Activated CD8-positive, alpha-beta memory T cell treated with anti-CD3 and anti-CD28 coated beads, Interleukin-2, amount 50 U/mL, for 24 hours (primary cell): ENCODE data around the gene PPP2R2C.

Source experiments
- DNase-seq: peaks from one replicate; pipeline ENCODE4 v3.0.0-alpha.2; 2020; ENCODE audit errors: extremely low read depth

PPP2R2C gene

DNA sequence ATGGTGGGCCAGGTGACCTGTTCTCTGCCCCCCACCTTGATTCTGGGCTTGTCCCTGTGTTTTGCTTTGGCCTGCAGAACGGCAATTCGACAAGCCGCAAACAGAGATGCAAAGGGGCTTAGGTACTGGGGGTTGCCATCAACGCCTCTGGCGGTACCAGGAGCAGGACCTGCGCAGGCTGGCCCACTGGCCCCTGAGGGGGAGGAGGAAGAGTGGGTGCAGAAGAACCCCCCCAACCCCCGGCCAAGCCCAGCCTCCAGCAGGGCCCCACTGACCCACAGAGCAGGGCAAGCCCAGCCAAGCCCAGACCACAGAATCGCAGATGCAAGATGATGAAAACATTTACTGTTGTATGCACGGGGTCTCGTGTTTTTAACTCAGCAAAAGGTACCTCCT lies 89.4 kb downstream of the PPP2R2C start:
- DNase-seq: no peak

DNA sequence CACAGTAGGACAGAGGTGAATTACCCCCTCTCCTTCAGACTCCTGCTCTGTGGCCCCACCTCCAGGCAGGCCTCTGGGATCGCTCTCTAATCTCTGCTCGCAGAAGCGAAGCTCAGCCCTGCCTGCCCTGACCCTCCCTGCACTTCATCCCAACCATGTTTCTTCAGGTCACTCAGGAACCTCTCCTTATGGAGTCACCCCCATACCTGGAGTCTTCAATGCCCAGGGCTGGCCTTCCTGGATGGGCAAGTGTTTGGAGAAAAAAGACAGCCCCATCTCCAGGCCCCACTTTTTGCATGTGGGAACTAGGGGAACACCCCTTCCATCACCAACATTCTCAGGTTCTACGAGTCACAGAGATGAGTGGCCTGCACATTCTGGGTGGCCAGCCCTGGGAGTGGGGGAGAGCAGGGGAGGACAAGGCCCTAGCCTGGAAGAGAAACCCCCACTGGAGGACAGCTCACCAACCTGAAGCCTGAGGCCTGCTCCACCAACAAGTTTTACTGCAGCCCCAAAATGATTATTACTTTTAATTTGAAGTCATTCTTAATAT lies 90.8 kb downstream of the PPP2R2C start:
- no peak for DNase-seq

DNA sequence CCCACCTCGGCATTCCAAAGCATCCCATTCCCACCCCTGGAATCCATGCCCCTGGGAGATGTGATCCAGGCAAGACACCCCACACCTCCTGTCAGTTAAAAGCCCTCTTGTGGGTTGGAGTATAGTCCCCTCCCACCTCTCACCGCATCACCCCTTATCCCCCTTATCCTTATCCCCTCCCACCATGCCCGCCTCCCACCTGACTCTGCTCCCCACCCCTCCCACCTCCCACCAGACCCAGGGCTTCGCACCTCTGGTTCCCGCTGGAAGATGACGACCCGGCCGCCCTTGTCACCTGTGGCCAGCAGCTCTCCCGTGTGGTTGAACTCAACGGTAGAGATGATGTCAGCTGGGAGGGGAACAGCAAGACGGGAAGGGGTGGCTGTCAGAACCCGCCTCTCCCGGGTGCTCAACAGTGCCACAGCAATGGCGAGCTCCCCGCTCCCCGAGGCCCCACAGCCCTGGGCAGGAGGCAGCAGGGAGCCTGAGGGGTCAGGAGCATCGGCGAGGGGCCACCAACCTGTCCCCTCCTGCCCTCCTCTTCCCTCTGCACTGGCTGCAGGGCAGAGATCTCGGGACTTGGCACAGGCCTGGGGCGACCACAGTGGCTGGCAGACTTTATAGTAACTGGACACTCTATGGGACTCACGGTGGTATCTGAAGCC lies 91.5 kb downstream of the PPP2R2C start:
- DNase-seq: no peak

DNA sequence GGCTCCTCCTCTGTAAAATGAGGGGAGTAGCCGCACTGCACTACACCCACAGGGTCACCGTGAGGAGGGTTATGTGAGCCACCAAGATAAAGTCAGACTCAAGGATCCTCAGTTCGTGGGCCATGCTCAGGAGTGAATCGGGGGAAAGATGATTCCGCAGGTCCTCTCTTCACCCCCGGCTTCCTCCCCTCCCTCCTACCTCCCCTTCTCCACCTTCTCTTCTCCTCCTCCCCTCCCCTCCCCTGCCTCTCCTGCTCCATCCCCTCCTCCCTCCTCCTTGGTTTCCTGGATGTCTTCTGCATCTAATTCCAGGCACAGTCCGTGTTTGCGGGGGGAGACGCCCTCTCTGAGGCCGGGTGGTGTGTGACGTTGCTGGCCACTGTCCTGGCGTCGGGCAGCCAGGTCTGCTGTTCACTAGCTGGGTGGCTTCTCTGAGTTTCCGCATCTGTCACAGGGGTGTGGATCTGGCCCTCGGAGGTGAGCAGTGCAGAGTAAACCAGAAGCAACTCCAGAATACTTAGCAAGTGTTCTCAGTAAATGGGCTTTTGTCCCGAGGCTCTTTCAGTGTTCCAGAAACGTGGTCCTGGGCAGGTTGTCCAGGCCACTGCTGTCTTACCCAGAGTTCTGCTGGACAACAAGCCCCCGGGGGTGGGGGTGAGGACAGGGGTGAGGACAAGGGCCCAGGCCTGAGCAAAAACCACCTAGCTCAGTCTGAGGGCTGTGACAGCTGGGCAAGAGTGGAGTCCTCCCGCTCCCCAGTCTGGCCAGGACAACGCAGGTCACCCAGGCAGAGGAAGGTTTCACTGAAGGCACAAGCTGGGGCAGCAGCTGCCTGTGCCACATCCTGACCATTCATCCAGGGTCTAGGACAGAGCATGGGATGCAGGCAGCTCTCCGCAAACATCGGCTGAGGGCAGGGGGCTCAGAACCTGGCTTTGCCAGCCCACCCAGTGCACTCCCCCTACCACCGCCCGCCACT lies 92.4 kb downstream of the PPP2R2C start:
- DNase-seq: no peak

DNA sequence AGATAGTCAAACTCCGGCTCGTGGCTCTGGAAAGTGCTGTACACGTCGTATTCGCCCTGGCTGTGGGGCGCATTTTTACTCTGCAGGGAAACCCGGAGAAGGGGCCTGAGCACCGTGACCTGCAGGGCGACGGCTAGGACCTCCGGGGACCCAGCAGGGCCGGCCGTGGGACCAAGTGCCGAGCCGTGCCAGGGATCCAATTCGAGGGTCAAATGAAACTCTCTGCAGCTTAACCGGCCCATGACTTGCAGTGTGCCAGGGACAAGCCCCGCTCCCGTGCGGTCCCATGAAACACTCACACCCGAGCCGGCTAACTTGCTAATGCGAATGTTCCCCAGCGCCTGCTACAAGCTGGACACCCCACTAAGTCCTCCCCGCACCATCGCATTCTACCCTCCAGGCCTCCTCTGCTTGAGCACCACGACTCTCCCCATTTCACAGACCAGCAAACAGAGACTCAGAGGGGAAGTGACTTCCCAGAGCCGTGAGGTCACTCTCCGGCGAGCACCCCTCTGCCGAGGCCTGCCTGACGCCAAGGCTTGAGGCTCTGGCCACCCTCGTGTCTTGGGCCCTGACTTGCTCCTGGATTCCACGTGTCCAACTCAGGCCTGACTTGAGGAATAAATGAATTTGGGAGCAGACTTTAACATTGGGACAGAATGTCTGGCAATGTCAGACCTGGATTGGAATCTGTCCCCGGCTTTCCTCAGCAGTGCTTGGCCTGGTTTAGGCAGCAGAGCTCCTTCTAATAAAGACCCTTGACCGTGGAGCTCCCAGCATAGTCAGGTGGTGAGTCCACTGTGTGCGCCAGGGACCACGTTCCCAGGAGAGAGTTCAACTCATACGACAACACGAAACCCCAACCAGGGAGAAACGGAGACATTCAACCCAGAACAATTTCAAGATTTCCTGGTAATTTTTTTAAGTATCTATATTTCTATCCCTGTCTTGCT lies 93.6 kb downstream of the PPP2R2C start:
- DNase-seq: no peak

DNA sequence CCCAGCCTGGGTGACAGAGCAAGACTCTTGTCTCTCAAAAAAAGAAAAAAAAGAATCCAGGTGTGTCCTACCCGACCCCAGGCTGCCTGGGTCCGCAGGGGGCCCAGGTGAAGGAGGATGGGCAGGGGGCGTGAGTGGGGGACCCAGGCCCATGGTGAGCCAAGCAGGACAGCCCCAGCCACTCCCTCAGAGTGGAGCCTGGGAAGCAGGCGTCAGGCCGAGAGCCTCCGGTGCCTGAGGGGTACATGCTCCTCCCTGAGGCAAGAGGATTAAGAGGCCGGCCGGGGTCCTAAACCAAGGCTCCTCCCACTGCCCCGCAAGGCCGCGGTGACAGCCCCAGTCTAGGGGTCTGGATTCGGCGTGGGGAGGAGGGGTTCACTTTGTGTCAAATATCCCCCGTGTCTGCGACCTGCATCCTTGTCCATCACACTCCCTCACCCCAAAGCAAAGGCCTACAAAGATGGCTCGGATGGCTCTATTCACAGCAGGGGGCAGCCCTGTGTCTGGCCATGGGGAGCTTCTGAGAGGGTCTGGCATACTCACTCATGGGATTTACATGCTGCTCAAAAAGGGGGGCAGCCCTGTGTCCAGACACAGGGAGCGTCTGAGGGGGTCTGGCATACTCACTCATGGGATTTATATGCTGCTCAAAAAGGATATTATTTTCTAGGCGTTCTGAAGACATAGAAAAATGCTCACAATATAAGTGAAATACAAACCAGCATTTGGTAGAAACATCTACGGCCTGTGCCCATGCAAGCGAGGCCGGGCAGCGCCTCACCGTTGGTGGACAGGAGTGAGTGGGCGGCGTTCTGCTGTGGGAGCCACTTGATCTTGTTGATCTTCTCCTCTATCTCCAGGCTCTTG lies 94.6 kb downstream of the PPP2R2C start:
- no peak for DNase-seq

DNA sequence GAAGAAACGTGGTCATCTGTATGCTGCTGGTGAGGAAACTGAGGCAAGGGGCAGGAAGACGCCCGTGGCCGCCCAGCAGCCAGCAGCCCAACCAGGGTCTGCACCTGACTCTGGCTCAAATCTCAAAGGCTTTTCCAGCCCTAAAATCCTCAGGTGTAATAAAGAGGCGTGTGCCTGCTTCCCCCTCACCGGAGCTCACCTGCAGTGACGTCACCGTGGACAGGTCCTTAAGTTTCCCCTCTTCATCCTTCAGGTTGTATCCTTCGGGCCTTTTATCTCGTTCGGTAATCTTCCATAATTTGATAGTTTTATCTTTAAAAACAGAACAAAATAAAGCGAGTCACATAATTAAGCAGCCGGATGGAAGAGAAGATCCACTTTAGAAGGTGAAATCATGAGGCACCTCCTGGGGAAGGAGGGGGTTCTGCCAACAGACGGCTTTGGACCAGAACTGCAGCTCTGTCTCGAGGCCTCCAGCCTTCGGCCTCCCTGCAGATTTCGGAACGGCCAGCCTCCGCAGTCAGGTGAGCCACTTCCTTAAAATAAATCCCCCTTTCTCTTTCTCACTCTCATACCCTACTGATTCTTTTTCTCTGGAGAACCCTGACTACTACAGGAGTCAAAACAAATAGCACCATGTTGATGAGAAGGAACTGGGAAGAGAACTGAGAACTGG lies 96.7 kb downstream of the PPP2R2C start:
- DNase-seq: no peak

DNA sequence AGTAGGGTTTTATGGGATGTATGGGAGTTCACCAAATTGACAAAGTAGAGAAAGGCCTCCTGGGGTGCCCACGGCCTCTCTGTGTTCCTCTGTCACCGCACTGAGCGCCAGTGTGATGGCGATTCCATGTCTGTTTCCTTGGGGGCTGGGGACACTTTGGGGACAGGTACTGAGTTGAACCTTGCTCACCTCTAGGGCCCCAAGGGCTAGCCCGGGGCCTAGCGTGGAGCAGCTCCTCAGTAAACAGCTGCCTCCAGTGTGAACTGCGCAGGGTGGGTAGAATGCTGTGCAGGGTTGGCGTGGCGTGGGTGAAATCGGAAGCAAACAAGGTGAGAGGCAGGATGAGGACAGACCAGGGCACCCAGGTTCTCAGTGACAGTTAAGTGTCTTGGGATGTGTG lies 97.8 kb downstream of the PPP2R2C start:
- no peak for DNase-seq

DNA sequence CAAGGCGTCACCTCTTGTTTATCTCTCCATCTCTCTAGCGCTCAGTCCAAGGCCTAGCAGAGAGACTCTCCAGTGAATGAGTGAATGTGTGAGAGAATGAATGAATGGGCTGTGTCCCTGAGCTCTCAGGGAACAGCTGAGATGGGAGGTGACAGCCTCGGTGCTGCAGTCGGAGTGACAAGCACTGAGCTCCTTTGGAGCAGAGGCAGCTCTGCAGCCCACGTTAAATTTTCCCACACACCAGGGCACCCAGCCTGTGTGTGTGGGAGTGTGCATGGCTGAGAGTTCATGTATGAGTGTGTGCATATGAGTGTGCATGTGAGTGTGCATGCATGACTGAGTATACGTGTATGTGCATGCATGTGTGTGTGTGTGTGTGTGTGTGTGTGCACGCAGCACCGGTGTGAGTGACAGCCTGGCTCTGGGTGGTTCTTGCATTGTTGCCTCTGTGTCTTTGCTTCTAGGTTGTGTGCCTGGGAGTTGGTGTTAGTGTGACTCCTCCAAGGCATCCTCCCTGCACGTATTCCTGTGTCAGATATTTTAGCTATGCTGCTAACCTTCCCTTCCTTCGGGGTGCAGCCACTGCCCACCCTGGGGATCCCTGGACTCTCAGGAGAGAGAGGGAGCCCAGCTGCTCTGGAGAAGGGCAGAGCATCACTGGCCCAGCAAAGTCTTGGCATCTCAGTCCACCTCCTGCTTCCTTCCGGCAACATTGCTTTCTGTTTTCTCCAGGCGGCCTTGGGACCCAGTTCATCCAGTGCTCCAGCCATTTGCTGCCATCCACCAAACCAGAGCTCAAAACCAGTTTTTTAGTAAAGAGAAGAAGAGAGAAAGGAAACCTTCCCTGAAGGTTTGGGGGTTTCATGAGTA lies 98.6 kb downstream of the PPP2R2C start:
- no peak for DNase-seq

DNA sequence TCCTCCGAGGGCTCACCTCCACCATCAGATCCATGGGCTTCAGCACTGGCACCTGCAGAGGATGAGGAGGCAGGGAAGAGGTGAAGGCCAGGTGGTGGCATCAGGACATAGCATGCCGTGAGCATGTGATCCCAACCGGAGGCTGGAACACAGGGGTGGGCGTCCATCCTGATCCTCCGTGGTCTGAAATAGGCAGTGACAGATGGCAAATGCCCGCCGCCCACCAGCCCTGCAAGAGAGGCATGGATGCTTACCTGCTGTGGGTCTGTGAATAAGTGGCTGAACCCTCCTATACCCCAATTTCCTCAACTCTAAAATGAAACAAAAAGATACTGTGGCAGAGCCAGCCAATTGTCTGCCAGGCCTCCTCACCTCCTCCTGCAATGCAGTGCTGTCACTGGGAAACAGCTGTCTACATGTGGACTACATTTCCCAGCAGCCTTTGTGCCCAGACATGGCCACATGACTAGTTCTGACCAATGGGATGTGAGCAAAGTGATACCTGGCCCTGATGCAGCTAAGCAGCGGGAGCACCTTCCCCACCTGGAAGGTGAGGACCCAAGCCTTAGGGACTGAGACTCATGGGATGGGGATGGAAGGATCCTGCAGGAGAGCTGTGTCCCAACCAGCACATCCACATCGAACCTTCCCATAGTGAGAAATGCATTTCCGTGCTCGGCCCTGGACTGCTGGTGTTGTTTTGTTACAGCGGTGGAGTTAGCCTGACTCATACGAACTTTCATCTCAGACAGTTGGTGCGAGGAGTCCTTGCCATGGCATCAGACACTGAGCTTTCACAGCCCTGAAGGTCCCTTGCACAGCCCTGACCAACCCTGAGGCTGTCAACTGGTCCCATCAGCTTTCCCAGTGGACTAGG lies 99.5 kb downstream of the PPP2R2C start:
- DNase-seq: no peak

DNA sequence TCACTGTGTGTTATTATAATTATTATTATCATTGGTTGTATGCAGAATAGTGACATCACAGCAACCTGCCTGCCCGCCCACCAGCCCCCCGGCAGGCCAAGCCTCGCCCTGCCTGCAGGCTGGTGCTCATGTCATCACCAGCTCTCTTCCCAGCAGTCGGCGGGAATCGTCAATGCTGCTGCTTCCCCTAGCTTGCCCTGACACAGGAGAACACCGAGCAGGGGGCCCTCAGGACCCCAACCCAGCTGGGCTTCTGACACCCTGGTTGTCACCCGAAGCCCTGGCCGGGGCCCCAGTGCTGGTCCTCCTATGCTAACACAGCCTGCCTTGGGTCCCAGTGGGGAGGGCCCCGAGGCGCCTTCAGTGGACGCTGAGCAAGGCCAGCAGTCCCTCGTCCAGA lies 100.6 kb downstream of the PPP2R2C start:
- DNase-seq: no peak

DNA sequence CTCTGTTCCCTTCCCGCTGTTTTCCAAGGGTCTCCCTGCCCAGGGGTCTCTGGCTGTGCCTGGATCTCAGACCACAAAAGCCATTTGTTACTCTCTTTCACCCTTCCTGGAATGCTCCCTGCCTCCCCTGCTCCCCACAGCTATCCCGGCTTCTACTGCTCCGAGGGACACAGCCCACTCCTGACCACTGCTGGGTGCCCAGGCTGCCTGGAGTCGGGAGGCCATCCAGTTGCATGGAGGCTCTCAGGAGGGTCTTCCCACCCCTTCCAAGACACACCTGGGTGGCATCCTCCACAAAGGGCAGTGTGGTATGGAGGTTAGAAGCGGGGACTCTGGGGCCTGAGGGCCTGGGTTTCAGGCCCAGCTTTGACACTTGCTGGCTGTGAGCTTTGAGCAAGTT lies 101.1 kb downstream of the PPP2R2C start:
- no peak for DNase-seq

DNA sequence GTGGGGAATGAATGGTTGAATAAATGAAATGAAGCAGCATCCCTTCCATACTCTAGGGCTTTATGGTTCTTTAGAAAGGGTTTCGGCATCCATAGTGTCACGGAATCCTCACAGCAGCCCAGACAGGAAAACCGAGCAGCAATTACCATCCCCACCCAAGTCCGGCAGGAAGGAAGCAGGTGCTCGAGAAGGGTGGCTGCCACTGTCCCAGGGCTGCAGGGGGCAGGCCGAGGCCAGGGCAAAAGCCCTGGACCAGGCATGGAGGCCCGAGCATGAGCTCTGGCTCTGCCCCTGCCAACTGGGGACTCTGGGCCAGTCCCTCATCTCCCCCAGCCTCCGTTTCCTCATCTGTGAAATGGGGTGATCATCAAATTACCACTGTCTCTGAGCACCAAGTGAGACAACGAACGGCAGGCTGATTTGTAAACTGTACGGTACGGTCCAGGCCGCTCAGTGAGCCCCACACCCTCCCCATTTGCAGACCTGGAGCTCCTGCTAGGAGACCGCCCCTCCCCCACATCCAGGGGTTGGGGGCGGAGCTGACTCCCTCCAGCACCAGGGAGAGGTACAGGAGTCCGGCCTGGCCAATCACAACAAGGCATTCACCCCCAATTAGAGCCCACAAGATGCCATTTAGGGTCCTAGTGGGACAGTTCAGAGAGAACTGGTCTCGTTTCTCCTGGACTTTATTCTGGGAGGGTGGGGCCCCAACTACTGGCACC lies 102.3 kb downstream of the PPP2R2C start:
- DNase-seq: no peak

DNA sequence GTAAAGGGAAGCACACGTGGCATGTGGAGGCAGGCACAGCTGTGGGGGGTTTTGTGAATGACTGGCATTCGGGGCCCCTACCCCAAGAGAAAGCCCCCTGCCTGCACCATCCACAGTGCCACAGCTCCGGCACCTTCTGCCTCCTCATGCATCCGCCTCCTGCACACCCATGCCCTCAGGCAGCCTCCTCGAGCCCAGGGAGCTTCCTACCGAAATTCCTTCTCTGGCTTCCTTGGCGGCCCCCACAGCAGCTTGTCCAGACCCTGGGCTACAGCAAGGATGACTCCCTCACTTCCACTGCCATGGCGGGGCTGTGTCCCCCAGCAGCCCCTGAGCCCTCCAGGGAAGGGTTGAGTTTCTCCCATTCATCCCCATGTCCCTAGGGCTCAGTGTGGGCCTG lies 102.9 kb downstream of the PPP2R2C start:
- DNase-seq: no peak

DNA sequence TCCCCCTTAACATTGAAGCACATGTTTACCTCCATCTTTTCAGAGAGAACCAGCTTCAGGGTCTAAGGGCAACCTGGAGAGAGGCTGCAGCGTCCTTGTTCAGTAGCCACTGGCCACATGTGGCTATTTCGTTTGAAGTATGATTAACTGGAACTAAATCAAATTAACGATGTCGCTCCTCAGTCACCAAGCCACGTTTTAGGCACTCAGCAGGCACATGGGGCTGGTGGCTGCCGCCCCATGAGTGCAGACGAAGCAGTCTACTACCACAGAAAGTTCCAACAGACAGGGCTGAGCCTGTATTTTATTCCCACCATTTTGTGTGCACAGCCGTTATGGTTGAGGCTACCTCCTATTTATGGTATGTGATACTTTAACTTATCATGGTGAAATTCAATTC lies 103.4 kb downstream of the PPP2R2C start:
- DNase-seq: no peak

DNA sequence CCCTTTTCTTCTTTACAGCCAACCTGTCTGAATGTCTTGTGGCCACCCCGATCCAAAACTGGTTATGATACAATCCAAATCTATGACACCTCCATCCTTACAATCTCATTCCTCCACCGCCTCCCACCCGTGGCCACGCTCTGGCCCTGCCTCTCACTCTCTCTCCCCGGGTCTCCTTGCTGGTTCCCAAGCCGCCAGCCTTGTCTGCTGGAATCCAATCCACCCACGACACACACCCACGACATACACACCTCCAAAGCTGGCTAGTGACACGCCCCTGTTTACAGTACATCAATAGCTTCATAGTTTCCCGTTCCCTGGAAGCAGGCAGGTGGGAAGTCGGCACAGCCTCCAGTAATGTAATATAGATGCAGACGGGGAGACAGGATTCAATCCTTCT lies 103.8 kb downstream of the PPP2R2C start:
- no peak for DNase-seq

DNA sequence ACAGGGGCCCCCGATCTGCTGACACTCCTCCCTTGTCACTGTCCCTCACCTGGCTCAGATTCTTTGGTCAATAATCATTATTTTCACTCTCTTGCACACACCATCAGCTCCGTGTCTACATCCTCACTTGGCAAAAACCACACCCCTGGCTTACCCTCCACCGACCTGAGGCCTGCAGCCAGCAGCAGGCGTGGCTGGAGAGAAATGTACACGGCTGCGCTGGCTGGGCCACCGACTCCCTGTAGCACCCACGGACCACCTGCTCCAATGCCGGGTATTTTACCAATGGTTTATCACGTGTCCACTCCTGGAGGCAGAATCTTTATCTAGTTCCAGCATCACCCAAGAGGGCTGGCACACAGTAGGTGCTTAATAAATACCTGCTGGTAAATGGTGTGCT lies 104.3 kb downstream of the PPP2R2C start:
- DNase-seq: no peak
